HG02623 (cell line): ENCODE data around the gene PPCDC.
A peak's percentile ranks its signal among the peaks of the same experiment; 100 is the strongest.

Experiments used
- ATAC-seq: cut with Tn5 transposase; IDR thresholded peaks from one replicate; pipeline ENCODE4 v1.9.1; 2021; ENCODE audit warnings: moderate library complexity; ENCODE audit not compliant: unreplicated experiment

PPCDC gene

GRCh38 chr15:75043509-75044257 lies 20.3 kb downstream of the PPCDC start:
- peak; percentile 14 for ATAC-seq

DNA sequence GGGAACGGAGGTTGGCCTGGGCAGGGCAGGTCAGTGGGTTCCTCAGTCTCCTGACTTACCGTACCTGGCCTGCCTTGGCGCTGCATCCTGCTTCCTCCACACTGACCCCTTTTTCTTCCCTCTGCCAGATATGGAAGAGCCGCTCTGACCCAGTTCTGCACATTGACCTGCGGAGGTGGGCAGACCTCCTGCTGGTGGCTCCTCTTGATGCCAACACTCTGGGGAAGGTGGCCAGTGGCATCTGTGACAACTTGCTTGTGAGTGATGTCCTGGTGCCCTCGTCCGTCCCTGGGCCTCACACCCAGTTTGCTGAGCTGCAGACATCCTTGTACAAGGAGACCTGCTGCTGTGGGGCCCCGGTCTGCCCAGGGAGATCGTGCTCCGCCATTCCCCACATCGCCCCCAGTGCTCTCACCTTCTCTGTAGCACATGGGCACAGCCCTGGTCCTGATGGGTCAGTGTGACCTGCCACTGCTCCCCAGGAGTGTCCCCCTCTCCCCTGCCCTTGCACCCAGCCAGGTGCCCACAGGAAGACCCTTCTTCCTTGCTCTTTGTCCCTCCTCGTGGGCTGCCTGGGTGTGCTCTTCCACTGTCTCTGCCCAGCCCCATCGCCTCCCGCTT lies 21.0 kb downstream of the PPCDC start:
- no peak for ATAC-seq

GRCh38 chr15:75045332-75046015 lies 22.1 kb downstream of the PPCDC start:
- ATAC-seq: no peak

DNA sequence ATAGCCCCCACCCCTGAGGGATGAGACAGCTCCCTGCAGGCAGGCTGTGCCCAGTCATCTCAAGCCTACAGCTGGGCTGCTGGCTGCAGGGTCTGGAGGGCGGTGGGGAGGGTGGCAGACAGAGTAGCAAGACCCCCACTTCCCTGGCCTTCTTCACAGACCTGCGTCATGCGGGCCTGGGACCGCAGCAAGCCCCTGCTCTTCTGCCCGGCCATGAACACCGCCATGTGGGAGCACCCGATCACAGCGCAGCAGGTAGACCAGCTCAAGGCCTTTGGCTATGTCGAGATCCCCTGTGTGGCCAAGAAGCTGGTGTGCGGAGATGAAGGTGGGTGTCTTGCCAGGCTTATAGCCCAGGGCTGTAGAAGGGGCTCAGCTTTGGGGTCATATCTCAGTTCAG lies 25.0 kb downstream of the PPCDC start:
- ATAC-seq: no peak

GRCh38 chr15:75049392-75049791 lies 26.0 kb downstream of the PPCDC start:
- ATAC-seq: no peak

DNA sequence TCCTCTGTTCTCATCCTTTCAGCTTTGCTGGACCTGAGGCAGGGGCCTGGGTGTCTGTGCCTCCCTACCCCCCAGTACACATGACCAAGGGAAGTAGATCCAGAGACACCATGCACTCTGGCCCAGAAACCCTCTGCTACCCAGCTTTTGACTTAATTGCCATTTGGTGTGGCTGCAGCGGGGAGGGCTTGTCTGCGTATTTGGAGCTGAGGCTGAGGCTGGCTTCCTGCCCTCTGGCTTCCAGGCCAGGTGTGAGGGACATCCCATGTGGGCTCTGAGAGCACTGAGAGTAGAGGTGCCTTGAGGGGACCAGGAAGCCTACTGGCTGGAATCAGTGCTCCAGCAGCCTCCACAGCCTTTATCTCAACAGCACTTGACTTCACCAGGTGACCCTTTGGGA lies 26.9 kb downstream of the PPCDC start:
- ATAC-seq: no peak

- no peak for ATAC-seq
These were observed 27.8 kb downstream of the PPCDC start for GRCh38 chr15:75051191-75051608.

DNA sequence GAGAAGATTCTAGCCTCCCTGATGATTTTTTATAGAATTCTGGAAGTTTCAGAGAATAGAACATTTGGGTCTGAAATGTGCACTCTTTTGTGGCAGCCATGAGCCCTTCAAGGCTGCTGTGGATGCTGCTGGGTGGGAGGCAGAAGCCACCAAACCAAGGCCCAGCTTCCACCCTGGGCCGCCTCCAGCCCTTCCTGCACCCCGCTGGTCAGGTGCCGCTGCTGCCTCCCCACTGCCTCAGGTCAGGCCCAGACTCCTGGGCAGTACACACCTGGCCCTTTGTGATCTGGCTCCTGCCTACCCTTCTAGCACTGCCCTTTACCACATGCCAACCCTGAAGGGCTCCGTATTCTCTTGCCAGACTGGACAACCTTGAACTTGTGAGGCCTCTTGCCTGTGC lies 28.3 kb downstream of the PPCDC start:
- ATAC-seq: no peak

DNA sequence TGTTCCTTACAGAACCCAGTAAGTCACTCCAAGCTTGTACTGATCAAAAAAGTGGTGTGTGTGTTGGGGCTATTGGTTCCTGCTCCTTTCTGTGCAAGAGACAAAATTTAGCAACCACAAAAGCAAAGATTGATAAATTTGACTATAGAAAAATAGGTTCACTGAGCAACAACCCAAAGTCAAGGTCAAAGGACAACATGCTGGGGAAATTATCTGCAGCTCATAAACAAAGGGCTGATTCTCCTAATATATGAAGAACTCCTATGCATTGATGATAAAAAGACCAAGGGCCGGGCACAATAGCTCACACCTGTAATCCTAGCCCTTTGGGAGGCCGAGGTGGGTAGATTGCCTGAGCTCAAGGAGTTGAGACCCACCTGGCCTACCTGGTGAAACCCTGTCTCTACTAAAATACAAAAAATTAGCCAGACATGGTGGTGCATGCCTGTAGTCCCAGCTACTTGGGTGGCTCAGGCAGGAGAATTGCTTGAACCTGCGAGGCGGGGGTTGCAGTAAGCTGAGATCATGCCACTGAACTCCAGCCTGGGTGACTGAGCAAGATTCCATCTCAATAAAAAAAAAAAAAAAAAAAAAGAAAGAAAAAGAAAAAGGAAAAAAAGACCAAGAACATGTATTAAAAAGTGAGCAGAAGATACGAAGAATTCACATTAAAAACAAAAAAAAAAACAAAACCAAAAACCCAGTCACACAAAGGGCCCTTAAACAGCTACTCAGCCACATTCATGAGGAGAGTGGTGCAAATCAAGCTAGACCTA lies 29.8 kb downstream of the PPCDC start:
- no peak for ATAC-seq

DNA sequence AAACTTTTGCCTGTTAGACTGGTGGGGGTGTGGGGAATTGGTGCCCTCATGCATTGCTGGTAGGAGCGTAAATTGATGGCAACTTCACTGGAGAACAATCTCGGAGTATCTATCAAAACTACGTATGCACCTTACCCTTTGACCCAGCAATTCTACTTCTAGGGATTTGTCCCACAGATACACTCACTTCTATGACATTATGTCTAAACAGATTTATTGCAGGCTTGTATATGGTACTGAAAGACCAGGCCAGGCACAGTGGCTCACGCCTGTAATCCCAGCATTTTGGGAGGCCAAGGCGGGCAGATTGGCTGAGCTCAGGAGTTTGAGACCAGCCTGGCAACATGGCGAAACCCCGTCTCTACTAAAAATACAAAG lies 30.3 kb downstream of the PPCDC start:
- no peak for ATAC-seq

- no peak for ATAC-seq
These were observed 30.9 kb downstream of the PPCDC start for GRCh38 chr15:75054172-75054897.

- no peak for ATAC-seq
These were observed 32.6 kb downstream of the PPCDC start for GRCh38 chr15:75056036-75056435.

DNA sequence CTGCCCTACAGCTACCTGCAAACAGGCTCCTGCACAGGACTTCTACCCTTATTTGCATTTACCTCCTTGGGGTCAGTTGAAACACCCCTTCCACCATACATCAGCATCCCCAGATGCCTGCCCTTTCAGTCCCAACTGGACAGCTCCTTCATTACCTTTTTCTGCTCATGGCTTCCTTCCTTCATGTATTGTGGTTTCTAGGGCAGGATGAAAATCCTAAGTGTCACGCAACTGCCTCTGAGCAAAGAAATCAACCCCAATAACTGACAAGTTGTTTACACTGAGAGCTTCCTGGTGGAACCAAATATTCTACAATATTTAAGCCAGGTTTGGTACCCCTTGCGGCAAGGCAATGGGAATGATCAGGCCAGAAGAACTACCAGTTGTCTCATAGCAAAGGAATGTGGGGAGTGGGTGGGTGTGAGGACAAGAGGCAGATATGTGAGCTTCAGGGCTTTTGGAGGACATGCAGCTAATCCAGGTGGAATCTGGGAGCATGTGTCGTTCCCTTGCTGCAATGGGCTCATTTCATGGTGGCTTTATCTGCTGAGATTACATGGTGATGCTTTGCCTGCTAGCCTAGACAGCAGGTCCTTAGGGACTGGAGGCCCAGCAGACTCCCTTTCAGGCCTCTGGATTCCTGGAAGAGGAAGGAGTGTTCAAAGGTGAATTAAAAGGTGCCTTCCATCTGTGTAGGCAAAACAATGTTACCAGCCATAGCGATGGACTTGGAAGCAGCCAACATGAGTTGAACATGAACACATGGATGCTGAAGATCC lies 34.9 kb downstream of the PPCDC start:
- no peak for ATAC-seq

DNA sequence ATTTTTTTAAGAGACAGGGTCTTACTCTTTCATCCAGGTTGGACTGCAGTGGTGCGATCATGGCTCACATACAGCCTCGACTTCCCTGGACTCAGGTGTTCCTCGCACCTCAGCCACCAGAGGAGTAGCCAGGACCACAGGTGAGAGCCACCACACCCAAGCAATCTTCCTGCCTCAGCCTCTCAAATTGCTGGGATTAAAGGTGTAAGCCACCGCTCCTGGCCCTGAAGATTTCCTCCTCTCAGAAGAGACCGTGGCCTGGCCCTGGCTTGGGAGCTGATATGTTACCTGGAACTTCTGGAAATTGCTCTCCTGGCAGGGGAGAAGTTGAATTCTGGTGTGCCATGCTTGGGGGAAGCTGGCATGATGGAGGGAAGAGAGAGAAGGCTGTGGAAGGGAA lies 36.2 kb downstream of the PPCDC start:
- no peak for ATAC-seq

DNA sequence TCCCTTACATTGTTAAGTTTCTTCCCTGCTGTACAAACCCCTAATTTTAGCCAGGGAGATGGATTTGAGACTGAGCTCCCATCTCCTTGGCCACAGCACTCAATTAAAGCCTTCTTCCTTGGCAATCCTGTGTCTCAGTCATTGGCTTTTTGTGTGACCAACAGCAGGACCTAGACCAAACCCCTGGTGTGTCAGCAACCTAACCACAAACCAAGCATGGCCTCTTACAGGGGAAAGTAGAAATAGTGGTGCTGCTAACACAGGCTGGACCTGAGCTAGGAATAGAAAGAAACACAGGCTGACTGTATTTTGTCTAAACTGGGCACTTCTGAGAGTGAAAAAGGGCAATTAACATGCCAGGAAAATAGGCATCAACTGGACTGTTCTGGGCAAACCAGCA lies 37.9 kb downstream of the PPCDC start:
- peak; percentile 63 for ATAC-seq

GRCh38 chr15:75062706-75063105 lies 39.3 kb downstream of the PPCDC start:
- no peak for ATAC-seq

DNA sequence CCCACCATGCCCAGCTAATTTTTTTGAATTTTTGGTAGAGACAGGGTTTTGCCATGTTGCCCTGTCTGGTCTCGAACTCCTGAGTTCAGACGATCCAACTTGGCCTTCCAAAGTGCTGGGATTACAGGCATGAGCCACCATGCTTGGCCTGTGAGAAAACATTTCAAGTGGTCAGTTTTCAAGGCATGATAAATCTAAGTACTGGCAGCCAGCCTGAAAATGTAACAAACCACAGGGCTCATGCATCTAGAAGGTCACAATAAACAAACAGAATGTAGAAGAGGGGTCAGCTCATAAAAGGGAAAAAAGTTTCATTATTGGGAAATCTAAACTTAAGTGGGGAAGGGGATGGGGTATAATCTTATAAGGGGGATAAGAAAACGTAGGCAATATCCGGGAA lies 39.9 kb downstream of the PPCDC start:
- no peak for ATAC-seq

DNA sequence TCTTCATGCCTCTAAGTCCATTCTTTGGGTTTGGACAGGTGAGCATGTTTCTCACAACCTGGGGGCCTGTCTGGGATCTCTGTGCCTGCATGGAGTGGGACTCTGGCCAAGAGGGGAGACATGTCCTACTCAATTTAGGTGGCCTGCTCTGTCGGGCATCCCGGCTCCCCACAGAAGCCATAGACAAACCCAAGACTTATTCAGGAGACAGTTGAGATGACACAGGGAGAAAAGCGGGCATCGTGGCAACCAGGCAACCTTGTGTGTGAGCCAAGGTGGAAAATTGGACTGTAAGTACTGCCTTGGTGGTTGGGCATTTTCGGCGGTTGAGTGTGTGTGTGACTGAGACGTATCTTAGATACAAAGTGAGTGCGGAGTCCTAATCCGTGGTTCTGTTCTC lies 40.5 kb downstream of the PPCDC start:
- ATAC-seq: no peak

- no peak for ATAC-seq
These were observed 41.5 kb downstream of the PPCDC start for GRCh38 chr15:75064846-75065245.

DNA sequence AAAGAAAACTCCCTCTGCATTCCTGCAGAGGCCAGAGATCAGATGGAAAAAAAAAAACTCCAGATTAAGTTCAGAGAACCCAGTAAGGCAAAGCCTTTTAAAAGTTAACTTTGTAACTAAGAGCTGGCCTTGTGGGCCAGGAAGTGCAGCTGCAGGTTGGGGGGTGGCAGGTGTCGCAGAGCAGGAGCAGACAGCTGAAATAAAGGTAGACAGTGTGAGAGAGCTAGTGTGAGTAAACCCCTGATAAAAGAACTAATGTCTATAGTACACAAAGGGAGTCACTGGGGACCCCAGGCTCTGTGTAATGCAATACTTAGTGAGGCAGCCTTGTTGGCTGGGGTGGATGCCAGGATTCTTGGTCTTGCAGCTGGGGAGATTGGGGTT lies 42.1 kb downstream of the PPCDC start:
- no peak for ATAC-seq
